B cell (primary cell): ENCODE measurements around the gene PPP1R9A. TPM values are rescaled to one million over a fixed set of nuclear protein-coding genes. Genes with fewer than 3 reads are reported as not detected.
"Not testable (repeated sequence)": the region's sequence is repeated elsewhere in the genome, so short reads cannot be mapped to it uniquely, and the experiment has no call there.

ENCODE experiments used
- ATAC-seq: fragments of 200-7000 bp; cut with Tn5 transposase; one replicate; pipeline ENCODE4 v1.10.0; 2021; ENCODE audit warnings: low read depth, mild to moderate bottlenecking, moderate number of reproducible peaks, moderate library complexity
- CTCF ChIA-PET: fragments of 350-600 bp; sonication (Branson Sonifier 250); formaldehyde crosslinking; loops from one replicate; lab custom pipeline; 2021; ENCODE audit warnings: antibody characterized with exemption, inconsistent platforms; lab: Charles Lee
- POLR2A ChIA-PET: fragments of 350-600 bp; sonication (Branson Sonifier 250); formaldehyde crosslinking; loops from one replicate; lab custom pipeline; 2021; ENCODE audit warnings: antibody characterized with exemption; lab: Charles Lee
- DNase-seq: peaks from one replicate; pipeline ENCODE4 v3.0.0; 2013
- H2AFZ ChIP-seq: 2 replicates; pipeline ENCODE4 v1.6.1; 2012; ENCODE audit warnings: mild to moderate bottlenecking, low read depth, low read length; ENCODE audit not compliant: insufficient read depth, poor library complexity, severe bottlenecking
- H3K27ac ChIP-seq, 2 donors: 1 replicate in 1 of 2; 2 replicates in 1 of 2; pipeline ENCODE4 v1.5.1; 2012 to 2013; ENCODE audit warnings: low read length in 2 of 2, mild to moderate bottlenecking in 2 of 2, moderate library complexity in 1 of 2
- H3K27me3 ChIP-seq, 4 experiments: fragments of 200-600 bp in 1 of 4; sonication (generic) in 1 of 4; replicated peaks in 1 of 4; 1 replicate in 2 of 4; 2 replicates in 2 of 4; pipeline versions ENCODE4 v1.6.1 to v1.7.0; 2013 to 2016; ENCODE audit warnings: low read length in 3 of 4, mild to moderate bottlenecking in 2 of 4, mixed read lengths in 1 of 4, moderate library complexity in 1 of 4; ENCODE audit not compliant: insufficient read depth in 4 of 4, control insufficient read depth in 3 of 4; ENCODE audit errors: control extremely low read depth in 1 of 4
- H3K36me3 ChIP-seq, 2 experiments: replicated peaks in 1 of 2; 1 replicate in 1 of 2; 2 replicates in 1 of 2; pipeline versions ENCODE4 v1.6.1 to v1.7.1; 2013; ENCODE audit warnings: low read length in 1 of 2; ENCODE audit not compliant: insufficient read depth in 2 of 2, control insufficient read depth in 1 of 2; ENCODE audit errors: control extremely low read depth in 1 of 2, extremely low read depth in 1 of 2
- H3K4me1 ChIP-seq, 2 donors: fragments of 200-600 bp in 1 of 2; sonication (generic) in 1 of 2; 1 replicate in 1 of 2; 2 replicates in 1 of 2; pipeline versions ENCODE4 v1.5.1 to v1.6.1; 2013 to 2017; ENCODE audit warnings: low read length in 2 of 2; ENCODE audit not compliant: control insufficient read depth in 2 of 2, insufficient read depth in 2 of 2
- H3K4me2 ChIP-seq: replicated peaks from 2 replicates; pipeline ENCODE3; 2012; ENCODE audit warnings: mild to moderate bottlenecking, low read depth, low read length; ENCODE audit not compliant: poor library complexity, severe bottlenecking
- H3K4me3 ChIP-seq, 5 experiments: fragments of 200-600 bp in 1 of 5; sonication (generic) in 1 of 5; 1 replicate in 3 of 5; 2 replicates in 2 of 5; pipeline versions ENCODE4 v1.5.1 to v1.7.0; 2011 to 2016; ENCODE audit warnings: low read length in 4 of 5, mild to moderate bottlenecking in 4 of 5, low read depth in 2 of 5, control low read depth in 1 of 5, moderate library complexity in 1 of 5; ENCODE audit not compliant: insufficient read depth in 1 of 5; ENCODE audit errors: control extremely low read depth in 1 of 5, extremely low read depth in 1 of 5
- H3K79me2 ChIP-seq: fragments of 200-600 bp; sonication (generic); one replicate; pipeline ENCODE4 v1.6.0; 2016; ENCODE audit warnings: low read length; ENCODE audit not compliant: control insufficient read depth, insufficient read depth
- H3K9ac ChIP-seq: fragments of 200-600 bp; sonication (generic); 2 replicates; pipeline ENCODE4 v1.6.1; 2017; ENCODE audit warnings: mild to moderate bottlenecking, low read length, moderate library complexity
- H3K9me3 ChIP-seq, 3 donors: one replicate each; pipeline versions ENCODE4 v1.6.1 to v1.7.1; 2013; ENCODE audit warnings: low read length in 2 of 3; ENCODE audit not compliant: control insufficient read depth in 2 of 3, insufficient read depth in 1 of 3; ENCODE audit errors: control extremely low read depth in 1 of 3
- H4K20me1 ChIP-seq: 2 replicates; pipeline ENCODE4 v1.6.0; 2012; ENCODE audit warnings: mild to moderate bottlenecking, low read length; ENCODE audit not compliant: insufficient read depth, control insufficient read depth, poor library complexity, severe bottlenecking
- H3K27ac Mint-ChIP-seq: one replicate; pipeline ENCODE4 v1.8.0; 2021; ENCODE audit warnings: mixed read lengths
- H3K27me3 Mint-ChIP-seq: one replicate; pipeline ENCODE4 v1.8.0; 2021; ENCODE audit warnings: mixed read lengths
- H3K4me1 Mint-ChIP-seq: one replicate; pipeline ENCODE4 v1.8.0; 2021; ENCODE audit warnings: mixed read lengths
- H3K4me3 Mint-ChIP-seq: one replicate; pipeline ENCODE4 v1.8.0; 2021; ENCODE audit warnings: mixed read lengths
- H3K9me3 Mint-ChIP-seq: one replicate; pipeline ENCODE4 v1.8.0; 2022; ENCODE audit warnings: mixed read lengths; ENCODE audit not compliant: insufficient read depth
- CTCF ChIP-seq: fragments of 200-600 bp; IDR thresholded peaks from one replicate; pipeline ENCODE4 v1.8.0; 2022; ENCODE audit warnings: antibody characterized with exemption, mild to moderate bottlenecking
- EZH2 ChIP-seq: IDR thresholded peaks from 2 replicates; pipeline ENCODE4 v1.6.1; 2012; ENCODE audit warnings: borderline replicate concordance, low read depth, mild to moderate bottlenecking, moderate library complexity, low read length; ENCODE audit not compliant: insufficient read depth, poor library complexity, severe bottlenecking
- WGBS: methylation state at CpG from one replicate; pipeline ENCODE4 v1.1.5; 2013; ENCODE audit warnings: missing lambda C conversion rate; ENCODE audit not compliant: insufficient coverage; 5-methylcytosine and 5-hydroxymethylcytosine counted together
- intact Hi-C: fragments of 100-400 bp; cut with micrococcal nuclease; formaldehyde crosslinking; loops from one replicate; pipeline ENCODE4 v1.10.0; 2022
- polyA plus RNA-seq: library from polyadenylated mRNA; depleted of rRNA; stranded (reverse); fragments of >200 nt; gene quantifications from 2 replicates; pipeline ENCODE4 v1.2.3, GENCODE V29; 2012
- total RNA-seq, 2 donors: library from RNA; stranded (reverse); fragments of 120-200 nt in 1 of 2; gene quantifications; 1 replicate in 1 of 2; 2 replicates in 1 of 2; pipeline versions ENCODE4 v1.2.3 to v1.2.4, GENCODE V29; 2013 to 2022

Gene PPP1R9A
- total and polyA plus RNA-seq, 2 donors (not counting 1 experiment from before 2014, with no cell fraction given), result 1.1 to 4.8 TPM

DNA sequence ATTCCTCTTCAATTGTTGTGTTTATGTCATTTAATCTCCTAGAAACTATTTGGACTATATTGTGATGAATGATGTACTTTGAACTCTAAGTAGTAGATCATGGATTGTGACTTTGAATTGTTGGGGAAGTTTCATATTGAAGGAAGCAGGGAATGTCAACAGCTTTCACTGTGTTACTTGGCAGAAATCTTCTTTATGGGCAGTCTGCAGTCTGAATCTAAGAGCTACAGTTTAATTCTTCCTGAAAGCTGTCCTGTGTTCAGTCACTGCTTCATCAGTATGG lies 91.6 kb downstream of the PPP1R9A start:
- POLR2A ChIA-PET, result no interaction called here
- intact Hi-C loops, result no loop called here
- Histone ChIP-seq H3K9ac (no peak overlapping the region), H3K36me3 (no peaks in the 10 kb centered on the region), H3K79me2 (no peaks in the 10 kb centered on the region), H4K20me1 (no peaks in the 10 kb centered on the region), H3K27me3 (no peaks in the 10 kb centered on the region), H2AFZ (no peak overlapping the region), H3K4me1 (no peaks in the 10 kb centered on the region), H3K4me2 (no peak overlapping the region), H3K27ac (no peak overlapping the region), H3K9me3 (no peaks in the 10 kb centered on the region), H3K4me3 (no peak overlapping the region)
- Mint-ChIP-seq H3K4me1 (peaks cover 3% of the 10 kb centered on the region), H3K4me3 (no peak overlapping the region), H3K27ac (no peak overlapping the region), H3K27me3 (no peaks in the 10 kb centered on the region), H3K9me3 (no peaks in the 10 kb centered on the region)
- DNase-seq (no peak), ATAC-seq (no peak)
- TF ChIP-seq CTCF (no peak), EZH2 (no peak)
- CTCF ChIA-PET, result no interaction called here

- H3K27me3 Mint-ChIP-seq, H4K20me1 ChIP-seq, H3K4me3 ChIP-seq, H3K36me3 ChIP-seq, H3K4me3 Mint-ChIP-seq, intact Hi-C loops, ATAC-seq, H3K9ac ChIP-seq, H3K27ac ChIP-seq, H3K4me1 Mint-ChIP-seq, POLR2A ChIA-PET, H3K79me2 ChIP-seq, CTCF ChIA-PET, H3K9me3 ChIP-seq, H3K27me3 ChIP-seq, DNase-seq, H3K9me3 Mint-ChIP-seq, H3K4me1 ChIP-seq, H2AFZ ChIP-seq, H3K4me2 ChIP-seq, H3K27ac Mint-ChIP-seq: not testable (repeated sequence)
- 100% methylated on average over 4 of the region's 5 CpGs for WGBS
These were observed 92.2 kb downstream of the PPP1R9A start for GRCh38 chr7:94999601-95000000.
